Panc1 (cell line): ENCODE measurements around the gene SIRT7. TPM values are rescaled to one million over a fixed set of nuclear protein-coding genes. Genes with fewer than 3 reads are reported as not detected.

ENCODE experiments used
- ATAC-seq: fragments of 200-7000 bp; cut with Tn5 transposase; 2 replicates; pipeline ENCODE4 v1.9.1; 2020; ENCODE audit warnings: mild to moderate bottlenecking, moderate library complexity
- BruUV-seq: library from RNA; stranded (reverse); fragments of 400-500 nt; replicated peaks from 2 replicates; lab custom pipeline; 2021; lab: Mats Ljungman, UMichigan
- CTCF ChIA-PET: fragments of 300-600 bp; sonication (Branson Sonifier 250); formaldehyde crosslinking; loops from one replicate; lab custom pipeline; 2022; ENCODE audit warnings: antibody characterized with exemption; lab: Charles Lee
- POLR2A ChIA-PET: fragments of 300-600 bp; sonication (Branson Sonifier 250); formaldehyde crosslinking; loops from one replicate; lab custom pipeline; 2022; ENCODE audit warnings: antibody characterized with exemption; lab: Charles Lee
- DNase-seq: peaks from one replicate; pipeline ENCODE4 v3.0.0-alpha.2; 2010; ENCODE audit warnings: low read depth, low spot score
- H3K27ac ChIP-seq: 2 replicates; pipeline ENCODE4 v1.5.1; 2011; ENCODE audit warnings: mild to moderate bottlenecking, low read length, inconsistent platforms
- H3K27me3 ChIP-seq: fragments of 200-500 bp; sonication (Bioruptor generic); 2 replicates; pipeline ENCODE4 v1.6.0; 2014; ENCODE audit warnings: low read length, inconsistent platforms; ENCODE audit not compliant: control insufficient read depth, insufficient read depth
- H3K36me3 ChIP-seq: fragments of 200-500 bp; sonication (Bioruptor generic); 2 replicates; pipeline ENCODE4 v1.5.1; 2014; ENCODE audit warnings: inconsistent platforms, mild to moderate bottlenecking, low read length, moderate library complexity; ENCODE audit not compliant: control insufficient read depth, insufficient read depth
- H3K4me1 ChIP-seq: 2 replicates; pipeline ENCODE4 v1.5.1; 2011; ENCODE audit warnings: inconsistent platforms, mild to moderate bottlenecking, low read length, moderate library complexity; ENCODE audit not compliant: control insufficient read depth, insufficient read depth
- H3K4me3 ChIP-seq, 2 experiments: 2 replicates each; pipeline ENCODE4 v1.5.1; 2011 to 2012; ENCODE audit warnings: low read depth in 2 of 2, low read length in 2 of 2, mild to moderate bottlenecking in 2 of 2, inconsistent platforms in 1 of 2, moderate library complexity in 1 of 2
- H3K9me3 ChIP-seq: fragments of 200-500 bp; sonication (Bioruptor generic); 2 replicates; pipeline ENCODE4 v1.5.1; 2014; ENCODE audit warnings: low read depth, mild to moderate bottlenecking, inconsistent platforms, low read length, moderate library complexity; ENCODE audit not compliant: control insufficient read depth, insufficient read depth
- POLR2AphosphoS5 ChIP-seq: IDR thresholded peaks from 2 replicates; pipeline ENCODE4 v1.6.1; 2012; ENCODE audit warnings: mild to moderate bottlenecking, low read depth, low read length, moderate library complexity
- REST ChIP-seq, 2 experiments: IDR thresholded peaks; 2 replicates each; pipeline ENCODE4 v1.6.1; 2011 to 2012; ENCODE audit warnings: low read depth in 2 of 2, control low read depth in 1 of 2, low read length in 1 of 2, mild to moderate bottlenecking in 1 of 2, moderate library complexity in 1 of 2; ENCODE audit not compliant: insufficient read depth in 1 of 2
- SIN3A ChIP-seq: IDR thresholded peaks from 2 replicates; pipeline ENCODE4 v1.6.1; 2012; ENCODE audit warnings: low read depth, mild to moderate bottlenecking, low read length, moderate library complexity, borderline replicate concordance; ENCODE audit not compliant: insufficient read depth
- TCF7L2 ChIP-seq: IDR thresholded peaks from 2 replicates; pipeline ENCODE4 v1.6.1; 2011; ENCODE audit warnings: mild to moderate bottlenecking, low read depth, low read length, inconsistent platforms
- in situ Hi-C: cut with HindIII; loops from 2 replicates; pipeline ENCODE4 v1.10.0; 2016; ENCODE audit warnings: low sequenced_read_pairs, low pct_unique_long_range_greater_than_20kb
- intact Hi-C: fragments of 100-400 bp; cut with micrococcal nuclease; formaldehyde crosslinking; loops from one replicate; pipeline ENCODE4 v1.10.0; 2022; ENCODE audit not compliant: unreplicated experiment
- total RNA-seq: library from RNA; stranded (reverse); gene quantifications from one replicate; pipeline ENCODE4 v1.2.1, GENCODE V29; 2021; ENCODE audit not compliant: unreplicated experiment
- TF ChIP-seq, protein P1 (sequence below): fragments of 450-650 bp; IDR thresholded peaks from 2 replicates; pipeline ENCODE4 v1.5.1; 2017; ENCODE audit warnings: mild to moderate bottlenecking

Gene SIRT7
- total RNA-seq, 1 experiment from 2014 or later, result 82.5 TPM

GRCh38 chr17:81879121-81879520 is 38.9 kb downstream of the SIRT7 start:
- Histone ChIP-seq H3K9me3 (no peaks in the 10 kb centered on the region), H3K27me3 (no peaks in the 10 kb centered on the region), H3K36me3 (peaks cover 9% of the 10 kb centered on the region), H3K4me3 (no peak overlapping the region), H3K27ac (no peak overlapping the region), H3K4me1 (no peaks in the 10 kb centered on the region)
- TF ChIP-seq POLR2AphosphoS5, result no peak
- TF ChIP-seq REST (IDR thresholded peaks at IDR 0.05; ENCODE audit: insufficient read depth in 1 of 2, low read depth in 2 of 2, low read length in 1 of 2), result no peak
- no peak for TF ChIP-seq TCF7L2
- TF ChIP-seq, protein P1, sequence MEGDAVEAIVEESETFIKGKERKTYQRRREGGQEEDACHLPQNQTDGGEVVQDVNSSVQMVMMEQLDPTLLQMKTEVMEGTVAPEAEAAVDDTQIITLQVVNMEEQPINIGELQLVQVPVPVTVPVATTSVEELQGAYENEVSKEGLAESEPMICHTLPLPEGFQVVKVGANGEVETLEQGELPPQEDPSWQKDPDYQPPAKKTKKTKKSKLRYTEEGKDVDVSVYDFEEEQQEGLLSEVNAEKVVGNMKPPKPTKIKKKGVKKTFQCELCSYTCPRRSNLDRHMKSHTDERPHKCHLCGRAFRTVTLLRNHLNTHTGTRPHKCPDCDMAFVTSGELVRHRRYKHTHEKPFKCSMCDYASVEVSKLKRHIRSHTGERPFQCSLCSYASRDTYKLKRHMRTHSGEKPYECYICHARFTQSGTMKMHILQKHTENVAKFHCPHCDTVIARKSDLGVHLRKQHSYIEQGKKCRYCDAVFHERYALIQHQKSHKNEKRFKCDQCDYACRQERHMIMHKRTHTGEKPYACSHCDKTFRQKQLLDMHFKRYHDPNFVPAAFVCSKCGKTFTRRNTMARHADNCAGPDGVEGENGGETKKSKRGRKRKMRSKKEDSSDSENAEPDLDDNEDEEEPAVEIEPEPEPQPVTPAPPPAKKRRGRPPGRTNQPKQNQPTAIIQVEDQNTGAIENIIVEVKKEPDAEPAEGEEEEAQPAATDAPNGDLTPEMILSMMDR, result no peak
- no peak for TF ChIP-seq SIN3A
- intact Hi-C loops (no loop called here), in situ Hi-C loops (no loop called here)
- CTCF ChIA-PET, result no interaction called here
- POLR2A ChIA-PET, result no interaction called here
- no TSS peak for BruUV-seq
- ATAC-seq, result no peak; the same call in 1 of the 2 replicates
- DNase-seq, result no peak

- intact Hi-C loops, result no loop called here
- ATAC-seq, result no peak
- TF ChIP-seq TCF7L2, result no peak
- no peak for TF ChIP-seq SIN3A
- TF ChIP-seq, protein P1, result no peak
- no peak for TF ChIP-seq REST (IDR thresholded peaks at IDR 0.05; ENCODE audit: insufficient read depth in 1 of 2, low read depth in 2 of 2, low read length in 1 of 2)
- TF ChIP-seq POLR2AphosphoS5, result no peak
- ChIA-PET POLR2A (no interaction called here), CTCF (no interaction called here)
- no peak for DNase-seq
- no peaks in the 10 kb centered on the region for H3K9me3 ChIP-seq
- H3K36me3 ChIP-seq, result peaks cover 9% of the 10 kb centered on the region
- no peak overlapping the region for H3K4me3 ChIP-seq
- no peaks in the 10 kb centered on the region for H3K4me1 ChIP-seq
- no peaks in the 10 kb centered on the region for H3K27me3 ChIP-seq
- no peak overlapping the region for H3K27ac ChIP-seq
- BruUV-seq, result no TSS peak
- in situ Hi-C loops, result no loop called here
Observed at GRCh38 chr17:81878294-81878693, 39.7 kb downstream of the SIRT7 start.
